IMR-90 (cell line): ENCODE measurements around the gene KIF20A. TPM values are rescaled to one million over a fixed set of nuclear protein-coding genes. Genes with fewer than 3 reads are reported as not detected.

ENCODE experiments used
- ATAC-seq: fragments of 200-7000 bp; cut with Tn5 transposase; 2 replicates; pipeline ENCODE4 v1.9.1; 2020; ENCODE audit warnings: low read depth, mild to moderate bottlenecking, moderate library complexity
- BruUV-seq: library from RNA; stranded (reverse); fragments of 400-500 nt; replicated peaks from 2 replicates; lab custom pipeline; 2021; lab: Mats Ljungman, UMichigan
- CTCF ChIA-PET: fragments of 300-600 bp; formaldehyde crosslinking; extraction: SDS; loops from one replicate; lab custom pipeline; 2021; ENCODE audit warnings: antibody characterized with exemption; lab: Yijun Ruan, JAX
- POLR2A ChIA-PET: fragments of 300-600 bp; sonication (Branson Sonifier 250); formaldehyde crosslinking; loops from one replicate; lab custom pipeline; 2022; ENCODE audit warnings: antibody characterized with exemption; ENCODE audit not compliant: unreplicated experiment; lab: Charles Lee
- DNase-seq: peaks from one replicate; pipeline ENCODE4 v3.0.0; 2013
- H2AFZ ChIP-seq: replicated peaks from 2 replicates; pipeline ENCODE3; 2013; ENCODE audit warnings: low read length, mild to moderate bottlenecking; ENCODE audit not compliant: poor library complexity
- H2AK5ac ChIP-seq: 2 replicates; pipeline ENCODE4 v1.6.1; 2013; ENCODE audit warnings: low read depth, low read length, inconsistent platforms
- H2AK9ac ChIP-seq: replicated peaks from 2 replicates; pipeline ENCODE3; 2013; ENCODE audit warnings: mild to moderate bottlenecking, low read depth, low read length, moderate library complexity; ENCODE audit not compliant: poor library complexity
- H2BK120ac ChIP-seq: 2 replicates; pipeline ENCODE4 v1.6.1; 2013; ENCODE audit warnings: low read depth, low read length, inconsistent platforms
- H2BK15ac ChIP-seq: 3 replicates; pipeline ENCODE4 v1.6.1; 2013; ENCODE audit warnings: low read depth, low read length, inconsistent platforms
- H2BK20ac ChIP-seq: 2 replicates; pipeline ENCODE4 v1.6.1; 2013; ENCODE audit warnings: low read depth, mild to moderate bottlenecking, inconsistent platforms, low read length, moderate library complexity
- H2BK5ac ChIP-seq: 2 replicates; pipeline ENCODE4 v1.6.1; 2013; ENCODE audit warnings: mild to moderate bottlenecking, low read depth, low read length, inconsistent platforms; ENCODE audit not compliant: poor library complexity, severe bottlenecking
- H3K14ac ChIP-seq: replicated peaks from 2 replicates; pipeline ENCODE4 v1.6.1; 2013; ENCODE audit warnings: low read depth, low read length, inconsistent platforms
- H3K18ac ChIP-seq: 2 replicates; pipeline ENCODE4 v1.6.1; 2013; ENCODE audit warnings: low read depth, low read length, control low read depth
- H3K23ac ChIP-seq: 2 replicates; pipeline ENCODE4 v1.6.1; 2013; ENCODE audit warnings: low read depth, low read length, inconsistent platforms
- H3K27ac ChIP-seq: 2 replicates; pipeline ENCODE4 v1.5.1; 2013; ENCODE audit warnings: mild to moderate bottlenecking, control low read depth, low read length; ENCODE audit not compliant: insufficient read depth
- H3K27me3 ChIP-seq: 2 replicates; pipeline ENCODE4 v1.6.1; 2013; ENCODE audit warnings: low read length; ENCODE audit not compliant: control insufficient read depth, insufficient read depth
- H3K36me3 ChIP-seq: 2 replicates; pipeline ENCODE4 v1.6.1; 2013; ENCODE audit warnings: low read length, mixed read lengths; ENCODE audit not compliant: control insufficient read depth, insufficient read depth
- H3K4ac ChIP-seq: 2 replicates; pipeline ENCODE4 v1.6.1; 2013; ENCODE audit warnings: low read depth, low read length, inconsistent platforms
- H3K4me1 ChIP-seq: 2 replicates; pipeline ENCODE4 v1.6.1; 2013; ENCODE audit warnings: low read length, mixed read lengths; ENCODE audit not compliant: control insufficient read depth, insufficient read depth
- H3K4me2 ChIP-seq: 2 replicates; pipeline ENCODE4 v1.6.1; 2013; ENCODE audit warnings: low read depth, mild to moderate bottlenecking, control low read depth, low read length, moderate library complexity
- H3K4me3 ChIP-seq: 2 replicates; pipeline ENCODE4 v1.5.1; 2013; ENCODE audit warnings: low read depth, mild to moderate bottlenecking, control low read depth, low read length, moderate library complexity; ENCODE audit not compliant: insufficient read depth
- H3K56ac ChIP-seq: 2 replicates; pipeline ENCODE4 v1.6.1; 2013; ENCODE audit warnings: low read length, inconsistent platforms; ENCODE audit not compliant: insufficient read depth; ENCODE audit errors: extremely low read depth
- H3K79me1 ChIP-seq, 2 experiments: 2 replicates each; pipeline ENCODE4 v1.6.1; 2013; ENCODE audit warnings: low read length in 2 of 2, inconsistent platforms in 1 of 2, low read depth in 1 of 2
- H3K9ac ChIP-seq: 2 replicates; pipeline ENCODE4 v1.6.1; 2013; ENCODE audit warnings: low read depth, low read length, control low read depth
- H3K9me1 ChIP-seq: 2 replicates; pipeline ENCODE4 v1.6.1; 2013; ENCODE audit warnings: low read length, inconsistent platforms; ENCODE audit not compliant: insufficient read depth
- H3K9me3 ChIP-seq: 2 replicates; pipeline ENCODE4 v1.6.1; 2013; ENCODE audit warnings: low read length; ENCODE audit not compliant: control insufficient read depth, insufficient read depth
- H4K20me1 ChIP-seq: 2 replicates; pipeline ENCODE4 v1.6.1; 2013; ENCODE audit warnings: low read length, inconsistent platforms; ENCODE audit not compliant: insufficient read depth
- H4K5ac ChIP-seq: 2 replicates; pipeline ENCODE4 v1.6.1; 2013; ENCODE audit warnings: mild to moderate bottlenecking, low read depth, low read length, control low read depth
- H4K8ac ChIP-seq, 2 experiments: 2 replicates each; pipeline ENCODE4 v1.6.1; 2013; ENCODE audit warnings: low read depth in 2 of 2, low read length in 2 of 2, control low read depth in 1 of 2, inconsistent platforms in 1 of 2
- H4K91ac ChIP-seq: 2 replicates; pipeline ENCODE4 v1.6.1; 2013; ENCODE audit warnings: low read depth, low read length, inconsistent platforms; ENCODE audit not compliant: insufficient read depth
- BHLHE40 ChIP-seq: fragments of 150-350 bp; IDR thresholded peaks from 2 replicates; pipeline ENCODE4 v1.6.1; 2016; ENCODE audit warnings: mild to moderate bottlenecking, low read depth, low read length
- CEBPB ChIP-seq: IDR thresholded peaks from 2 replicates; pipeline ENCODE4 v1.6.1; 2012; ENCODE audit warnings: low read depth, low read length, improper control_type of control experiment
- CTCF ChIP-seq: conservative IDR thresholded peaks from 2 replicates; pipeline ENCODE4 v1.5.1; 2012; ENCODE audit warnings: mild to moderate bottlenecking, low read depth, low read length, improper control_type of control experiment
- FOS ChIP-seq: fragments of 150-350 bp; IDR thresholded peaks from 2 replicates; pipeline ENCODE4 v1.6.1; 2016; ENCODE audit warnings: low read depth, low read length
- MAZ ChIP-seq: IDR thresholded peaks from 2 replicates; pipeline ENCODE4 v1.6.1; 2012; ENCODE audit warnings: low read depth, mild to moderate bottlenecking, low read length, improper control_type of control experiment, moderate library complexity, borderline replicate concordance
- MXI1 ChIP-seq: IDR thresholded peaks from 2 replicates; pipeline ENCODE4 v1.6.1; 2012; ENCODE audit warnings: low read depth, mild to moderate bottlenecking, low read length, moderate library complexity, borderline replicate concordance
- POLR2A ChIP-seq: IDR thresholded peaks from 2 replicates; pipeline ENCODE4 v1.6.1; 2012; ENCODE audit warnings: mild to moderate bottlenecking, low read depth, low read length
- RAD21 ChIP-seq: IDR thresholded peaks from 2 replicates; pipeline ENCODE4 v1.6.1; 2012; ENCODE audit warnings: low read length, improper control_type of control experiment
- RFX5 ChIP-seq: IDR thresholded peaks from 2 replicates; pipeline ENCODE4 v1.8.0; 2012; ENCODE audit warnings: low read depth, mild to moderate bottlenecking, low read length, moderate library complexity
- USF2 ChIP-seq: fragments of 150-350 bp; IDR thresholded peaks from 2 replicates; pipeline ENCODE4 v1.6.1; 2017; ENCODE audit warnings: mild to moderate bottlenecking, antibody characterized with exemption, low read length, low read depth
- WGBS, 2 experiments: methylation state at CpG; one replicate each; pipeline versions ENCODE4 v1.1.5 to v1.1.7; 2013; ENCODE audit warnings: missing lambda C conversion rate in 2 of 2; ENCODE audit not compliant: insufficient read length in 1 of 2; ENCODE audit errors: extremely low coverage in 2 of 2; 5-methylcytosine and 5-hydroxymethylcytosine counted together
- dilution Hi-C: fragments of 300-500 bp; cut with HindIII; formaldehyde crosslinking; loops from one replicate; pipeline ENCODE4 v1.14.3; 2018; ENCODE audit warnings: low sequenced_read_pairs; ENCODE audit not compliant: unreplicated experiment
- in situ Hi-C: fragments of 300-500 bp; cut with MboI; formaldehyde crosslinking; loops from 3 replicates; pipeline ENCODE4 v1.14.3; 2019; ENCODE audit warnings: low sequenced_read_pairs, inconsistent platforms, mixed read lengths
- intact Hi-C: fragments of 100-400 bp; cut with micrococcal nuclease; formaldehyde crosslinking; loops from 2 replicates; pipeline ENCODE4 v1.10.0; 2022
- polyA plus RNA-seq, 3 experiments: library from polyadenylated mRNA; depleted of rRNA; stranded (reverse); fragments of >200 nt; gene quantifications; 2 replicates each; pipeline ENCODE4 v1.2.3, GENCODE V29; 2012; ENCODE audit warnings: low replicate concordance in 1 of 3
- total RNA-seq: library from RNA; depleted of rRNA; stranded (reverse); fragments of >200 nt; gene quantifications from 2 replicates; pipeline ENCODE4 v1.2.3, GENCODE V29; 2012

Gene KIF20A
- total and polyA plus RNA-seq, 2 of the 4 experiments (the other 2 are of a cell fraction): 42.0 to 106 TPM

- H4K5ac ChIP-seq: no peak overlapping the region
- H3K36me3 ChIP-seq: peaks cover 5% of the 10 kb centered on the region
- DNase-seq (no peak), ATAC-seq (no peak)
- H4K8ac ChIP-seq: no peak overlapping the region
- H3K14ac ChIP-seq: no peak overlapping the region
- no peaks in the 10 kb centered on the region for H4K20me1 ChIP-seq
- no peaks in the 10 kb centered on the region for H3K9me3 ChIP-seq
- no peak overlapping the region for H2BK15ac ChIP-seq
- H4K91ac ChIP-seq: no peak overlapping the region
- no TSS peak for BruUV-seq
- no peak for TF ChIP-seq POLR2A
- TF ChIP-seq RFX5: no peak
- TF ChIP-seq CTCF: no peak
- no peak for TF ChIP-seq CEBPB
- TF ChIP-seq MAZ: no peak
- TF ChIP-seq MXI1: no peak
- no peak for TF ChIP-seq BHLHE40
- TF ChIP-seq RAD21: no peak
- TF ChIP-seq FOS: no peak
- TF ChIP-seq USF2: no peak
- no peak overlapping the region for H2BK5ac ChIP-seq
- no peak overlapping the region for H2AK5ac ChIP-seq
- no peak overlapping the region for H2AK9ac ChIP-seq
- peaks cover 22 to 29% of the 10 kb centered on the region in 2 experiments for H3K79me1 ChIP-seq
- no peaks in the 10 kb centered on the region for H3K9me1 ChIP-seq
- H3K4me2 ChIP-seq: no peak overlapping the region
- H3K27ac ChIP-seq: no peak overlapping the region
- H3K27me3 ChIP-seq: no peaks in the 10 kb centered on the region
- intact Hi-C loops (no loop called here), in situ Hi-C loops (no loop called here), dilution Hi-C loops (no loop called here)
- H3K4me3 ChIP-seq: no peak overlapping the region
- H2BK120ac ChIP-seq: no peak overlapping the region
- H2BK20ac ChIP-seq: no peak overlapping the region
- H2AFZ ChIP-seq: no peak overlapping the region
- POLR2A ChIA-PET: no interaction called here
- no peak overlapping the region for H3K18ac ChIP-seq
- CTCF ChIA-PET: no interaction called here
- H3K23ac ChIP-seq: no peak overlapping the region
- H3K4ac ChIP-seq: no peak overlapping the region
- H3K4me1 ChIP-seq: no peaks in the 10 kb centered on the region
- WGBS, 2 experiments: no CpG with 5 or more reads among the region's 3 CpGs
- no peak overlapping the region for H3K56ac ChIP-seq
- H3K9ac ChIP-seq: no peak overlapping the region
Measured at GRCh38 chr5:138210985-138211384, 32.1 kb downstream of the KIF20A start.
